Hepatic stellate cell (primary cell): ENCODE results near the gene CIPC.

Experiments used
- DNase-seq: peaks from one replicate; pipeline ENCODE4 v3.0.0; 2011; ENCODE audit warnings: low spot score

CIPC gene

DNA sequence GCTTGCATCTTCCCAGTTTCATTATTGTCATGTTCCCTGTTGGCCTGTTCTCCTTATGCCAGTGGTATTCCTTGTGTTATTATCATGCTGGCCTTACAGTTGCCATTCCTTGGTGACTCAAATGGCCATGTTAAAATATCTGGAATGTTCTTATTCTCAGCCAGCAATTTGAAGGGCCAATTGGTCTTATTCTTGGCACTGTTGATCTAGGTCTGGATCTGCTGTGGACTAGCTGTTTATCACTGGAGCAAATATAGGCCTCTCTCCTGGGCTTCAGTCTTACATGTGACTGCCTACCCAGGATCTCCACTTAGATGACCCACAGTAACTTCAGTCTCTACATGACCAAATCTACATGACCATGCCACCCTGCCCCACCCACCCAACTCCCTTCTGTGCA, 5.4 kb downstream of the CIPC start:
- no peak for DNase-seq

DNA sequence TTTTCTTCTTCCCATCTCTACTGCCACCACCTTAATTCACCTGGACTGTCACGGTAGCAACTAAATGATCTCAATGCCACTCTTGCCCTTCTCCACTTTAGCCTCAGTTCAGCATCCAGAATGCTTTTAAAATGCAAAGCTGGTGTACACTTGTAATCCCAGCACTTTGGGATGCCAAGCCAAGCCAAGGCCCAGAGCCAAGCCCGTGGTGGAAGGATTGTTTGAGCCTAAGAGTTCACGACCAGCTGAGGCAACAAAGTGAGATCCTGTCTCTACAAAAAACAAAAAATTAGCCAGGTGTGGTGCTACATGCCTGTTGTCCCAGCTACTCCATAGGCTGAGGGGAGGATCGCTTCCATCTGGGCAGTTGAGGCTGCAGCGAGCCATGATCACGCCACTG, 5.9 kb downstream of the CIPC start:
- DNase-seq, result no peak

DNA sequence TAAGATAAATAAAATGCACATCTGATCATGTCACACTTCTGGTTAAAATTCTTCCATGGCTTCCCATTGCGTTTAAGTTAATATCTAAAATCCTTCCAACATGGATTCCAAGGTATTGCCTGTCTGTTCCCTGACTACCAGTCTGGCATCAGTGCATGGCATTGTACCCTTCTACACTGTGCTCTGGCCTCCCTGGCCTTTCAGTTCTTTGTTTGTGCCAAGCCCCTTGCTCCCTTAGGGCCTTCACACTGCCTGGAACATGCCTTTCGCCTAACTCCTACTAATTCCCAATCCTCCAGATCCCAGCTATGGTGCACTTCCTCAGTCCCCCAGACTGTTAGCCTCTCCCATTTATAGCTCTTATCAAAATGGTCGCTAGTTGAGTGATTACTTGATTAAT, 6.3 kb downstream of the CIPC start:
- DNase-seq, result no peak

DNA sequence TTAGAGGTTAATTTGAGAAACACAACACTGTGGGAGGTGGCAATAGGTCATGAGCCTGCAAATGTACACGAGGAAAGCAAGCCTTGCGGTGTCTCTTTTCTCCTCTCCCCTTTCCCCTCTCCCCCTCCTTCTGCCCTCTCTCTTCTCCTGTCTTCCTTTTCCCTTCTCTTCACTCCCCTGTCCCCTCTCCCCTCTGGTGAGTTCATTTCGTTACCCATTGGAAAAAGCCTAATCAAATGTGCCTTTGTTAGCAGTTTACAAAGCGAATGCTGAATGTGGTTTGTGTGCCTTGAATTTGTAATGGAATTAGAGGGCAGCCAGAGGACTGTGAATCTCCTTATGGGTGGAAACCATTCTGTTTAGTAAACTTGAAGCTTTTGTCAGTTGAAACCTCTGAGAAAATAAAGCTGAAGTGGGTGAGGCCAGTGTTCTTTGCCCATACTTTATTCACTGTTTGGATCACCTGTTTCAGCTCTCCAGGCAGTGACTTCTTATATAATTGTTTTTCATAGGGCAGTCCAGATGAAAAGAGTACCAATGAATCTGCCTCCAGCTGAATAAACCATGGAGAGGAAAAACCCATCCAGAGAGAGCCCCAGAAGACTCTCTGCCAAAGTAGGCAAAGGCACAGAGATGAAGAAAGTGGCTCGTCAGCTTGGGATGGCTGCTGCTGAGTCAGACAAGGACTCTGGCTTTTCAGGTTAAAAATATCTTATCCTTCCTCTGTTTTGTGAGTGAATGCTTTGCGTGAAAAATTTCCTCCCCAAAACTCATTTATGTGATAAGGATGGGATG, 7.3 kb downstream of the CIPC start:
- DNase-seq, result no peak

DNA sequence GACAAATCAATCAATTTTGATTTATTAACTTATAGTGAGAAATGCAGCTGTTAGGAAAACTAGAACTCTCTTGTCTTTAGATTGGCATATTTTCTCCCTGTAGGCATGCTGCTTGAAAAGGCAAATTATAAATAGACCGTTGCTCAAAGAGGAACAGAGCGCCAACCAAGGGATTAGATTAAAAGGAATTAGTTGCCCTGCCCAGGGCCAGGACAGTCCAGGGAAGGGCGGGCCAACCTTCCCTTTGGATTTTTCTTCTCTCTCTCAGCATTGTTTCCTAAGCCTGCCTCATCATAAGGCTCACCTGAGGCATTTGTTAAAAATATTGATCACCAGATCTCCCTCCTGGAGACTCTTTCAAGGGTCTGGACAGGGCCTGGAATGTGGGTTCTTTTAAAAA, 8.6 kb downstream of the CIPC start:
- DNase-seq, result no peak

DNA sequence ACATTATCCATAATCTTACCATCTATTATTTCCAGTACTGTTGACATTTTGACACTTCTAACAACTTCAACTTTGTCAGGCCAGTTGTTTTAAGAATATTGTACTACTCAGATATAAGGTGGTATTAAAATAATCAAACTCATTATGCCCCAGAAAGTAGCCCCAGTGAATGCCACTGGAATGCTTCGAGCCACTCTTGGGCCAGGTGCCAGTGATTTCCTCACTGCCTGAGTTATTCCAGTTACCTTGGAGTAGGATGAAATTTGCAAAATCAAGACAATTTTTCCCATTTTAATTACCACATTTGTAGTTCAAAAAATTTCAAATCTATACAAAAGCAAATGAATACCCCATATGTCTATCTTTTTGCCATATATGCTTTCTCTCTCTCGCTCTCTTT, 9.2 kb downstream of the CIPC start:
- DNase-seq, result no peak

DNA sequence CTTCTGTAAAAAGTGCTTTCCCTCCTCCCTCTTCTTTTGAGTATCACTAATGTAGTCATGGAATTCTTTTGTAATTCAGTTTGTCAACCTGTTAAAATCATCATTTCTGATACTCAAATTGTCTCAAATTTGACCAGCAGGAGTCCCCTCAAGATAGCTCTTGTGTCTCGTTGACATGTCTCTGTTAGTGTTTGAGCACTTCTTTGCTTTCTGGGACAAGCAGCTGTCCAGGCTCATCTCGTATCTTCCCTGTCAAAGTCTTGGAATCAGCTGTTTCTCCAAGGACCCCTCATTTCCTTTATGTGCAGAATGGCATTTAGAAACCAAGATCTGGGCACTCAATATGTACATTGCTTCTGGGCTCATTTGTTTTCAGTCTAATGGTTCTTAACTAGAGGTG, 10.7 kb downstream of the CIPC start:
- DNase-seq, result no peak

DNA sequence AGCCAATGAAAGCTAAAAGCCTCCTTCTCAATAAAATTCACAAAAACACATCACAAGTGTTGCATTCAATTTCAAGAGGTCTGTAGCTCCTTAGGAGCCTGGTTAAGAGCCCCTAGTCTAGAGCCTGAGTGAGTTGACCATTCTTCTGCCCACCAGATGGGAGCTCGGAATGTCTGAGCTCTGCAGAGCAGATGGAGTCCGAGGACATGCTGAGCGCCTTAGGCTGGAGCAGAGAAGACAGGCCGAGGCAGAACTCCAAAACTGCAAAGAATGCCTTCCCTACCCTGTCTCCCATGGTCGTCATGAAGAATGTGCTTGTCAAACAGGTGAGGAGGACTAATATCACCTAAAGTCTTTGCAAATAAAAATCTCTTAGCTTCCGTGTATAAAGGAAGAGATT, 11.6 kb downstream of the CIPC start:
- no peak for DNase-seq

DNA sequence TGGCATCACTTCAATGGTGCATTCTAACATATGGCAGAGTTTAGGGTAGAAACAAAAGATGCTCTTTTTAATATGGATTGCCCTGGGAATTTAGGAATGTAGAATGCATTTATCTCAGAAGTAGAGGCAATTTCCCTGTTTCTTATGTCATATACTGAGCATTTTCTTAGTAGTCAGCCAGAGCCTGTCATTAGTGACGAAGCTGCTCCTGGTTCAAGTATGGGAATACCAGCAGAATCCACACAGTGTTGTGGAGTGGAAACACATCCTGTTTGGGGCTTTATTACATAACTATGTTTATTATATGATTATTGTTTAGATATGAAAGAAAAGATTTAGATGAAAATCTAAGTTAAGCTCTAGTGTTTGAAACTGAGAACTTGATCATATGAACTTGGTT, 12.2 kb downstream of the CIPC start:
- DNase-seq, result no peak

DNA sequence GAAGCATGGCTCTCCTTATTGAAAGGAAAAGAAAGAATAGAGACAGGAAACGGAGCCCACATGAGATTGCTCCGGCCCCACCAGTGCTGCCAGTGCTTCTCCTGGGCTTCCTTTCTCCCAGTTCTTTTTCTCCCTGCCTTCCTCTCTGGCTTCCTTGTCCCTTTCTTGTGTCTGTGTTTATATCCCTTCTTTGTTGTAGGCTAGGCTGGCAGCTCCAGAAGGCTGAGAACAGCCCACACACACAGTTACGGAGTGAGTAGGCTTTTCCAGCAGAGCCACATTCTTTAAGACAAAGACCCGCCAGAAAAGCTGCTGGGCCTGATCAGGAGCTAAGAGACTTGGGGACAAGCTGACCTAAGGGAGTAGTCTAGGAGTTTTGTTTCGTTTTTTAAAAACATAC, 13.0 kb downstream of the CIPC start:
- no peak for DNase-seq

DNA sequence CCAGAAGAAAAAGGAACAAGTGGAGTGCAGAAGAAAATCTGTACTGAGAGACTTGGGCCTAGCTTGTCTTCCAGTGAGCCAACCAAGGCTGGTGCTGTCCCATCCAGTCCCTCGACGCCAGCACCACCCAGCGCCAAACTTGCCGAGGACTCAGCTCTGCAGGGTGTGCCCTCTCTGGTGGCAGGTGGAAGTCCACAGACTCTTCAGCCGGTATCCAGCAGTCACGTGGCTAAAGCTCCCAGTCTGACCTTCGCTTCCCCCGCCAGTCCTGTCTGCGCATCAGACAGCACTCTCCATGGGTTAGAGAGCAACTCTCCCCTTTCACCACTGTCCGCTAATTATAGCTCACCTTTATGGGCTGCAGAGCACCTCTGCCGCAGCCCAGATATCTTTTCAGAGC, 15.6 kb downstream of the CIPC start:
- DNase-seq, result no peak

DNA sequence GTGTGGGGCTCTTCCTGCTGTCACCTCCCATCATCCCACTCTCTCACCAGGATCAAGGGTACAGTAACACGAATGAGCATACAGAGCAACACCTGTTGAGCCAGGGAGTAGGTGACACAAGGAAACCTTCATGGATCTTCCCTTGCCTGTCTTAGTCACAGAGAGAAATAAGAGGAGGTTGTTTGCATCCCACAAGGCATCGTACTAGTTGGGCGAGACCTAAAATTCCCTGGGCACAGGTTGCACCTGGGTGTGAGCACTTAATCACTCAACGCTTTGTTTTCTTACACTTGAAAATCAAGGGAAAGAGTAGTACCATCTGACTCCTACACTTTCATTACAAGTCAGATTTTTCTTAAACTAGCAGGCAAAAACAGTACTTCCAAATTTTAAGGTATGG, 16.6 kb downstream of the CIPC start:
- DNase-seq, result no peak

DNA sequence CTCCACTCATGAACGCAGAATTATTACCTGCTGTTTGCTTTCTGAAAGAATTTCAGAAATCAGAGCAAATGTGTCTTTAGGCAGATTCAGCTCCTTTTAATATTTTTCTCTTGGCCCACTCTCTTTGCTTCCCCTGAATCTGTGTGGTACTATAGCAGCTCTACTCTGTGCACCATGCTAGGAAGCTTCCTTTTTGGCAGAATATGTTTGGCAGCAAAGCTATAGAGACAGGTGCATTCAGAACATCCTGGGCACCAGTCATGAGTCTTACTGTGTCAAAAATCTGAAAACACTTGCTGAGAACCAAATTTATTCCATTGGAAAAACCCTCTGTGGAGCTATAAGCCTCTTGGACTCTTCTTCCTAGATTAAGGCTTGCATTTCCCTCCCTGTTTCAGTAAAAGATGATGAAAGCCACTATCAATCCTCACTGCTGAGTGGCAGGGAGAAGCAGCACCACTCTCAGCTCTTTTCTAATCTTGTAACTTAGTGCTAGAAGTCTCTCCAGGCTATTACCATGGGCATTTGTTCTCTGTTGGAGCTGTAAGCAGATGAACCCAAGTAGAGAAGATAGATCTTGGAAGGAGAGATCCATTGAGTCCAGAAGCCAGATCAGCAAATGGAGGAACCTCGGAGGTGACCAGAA, 18.2 kb downstream of the CIPC start:
- DNase-seq, result no peak

DNA sequence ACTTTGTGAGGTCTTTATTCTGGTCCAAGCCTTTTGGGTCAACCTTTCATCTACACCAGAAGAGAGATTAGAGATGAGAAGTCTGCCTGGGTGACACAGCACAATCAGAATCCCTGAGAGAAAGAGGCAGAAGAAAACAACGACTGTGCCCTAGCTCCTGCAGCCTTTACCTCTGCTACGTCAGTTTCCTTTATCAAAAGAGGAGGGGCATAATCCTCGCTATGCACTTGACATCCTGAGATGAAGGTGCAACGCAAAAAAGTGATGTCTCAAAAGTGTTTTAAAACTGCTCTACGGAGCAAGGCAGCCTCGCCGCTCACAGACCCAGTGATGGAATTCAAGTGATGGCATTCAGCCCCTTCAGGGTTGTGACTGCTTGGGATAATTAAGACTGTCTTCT, 21.8 kb downstream of the CIPC start:
- DNase-seq, result no peak

DNA sequence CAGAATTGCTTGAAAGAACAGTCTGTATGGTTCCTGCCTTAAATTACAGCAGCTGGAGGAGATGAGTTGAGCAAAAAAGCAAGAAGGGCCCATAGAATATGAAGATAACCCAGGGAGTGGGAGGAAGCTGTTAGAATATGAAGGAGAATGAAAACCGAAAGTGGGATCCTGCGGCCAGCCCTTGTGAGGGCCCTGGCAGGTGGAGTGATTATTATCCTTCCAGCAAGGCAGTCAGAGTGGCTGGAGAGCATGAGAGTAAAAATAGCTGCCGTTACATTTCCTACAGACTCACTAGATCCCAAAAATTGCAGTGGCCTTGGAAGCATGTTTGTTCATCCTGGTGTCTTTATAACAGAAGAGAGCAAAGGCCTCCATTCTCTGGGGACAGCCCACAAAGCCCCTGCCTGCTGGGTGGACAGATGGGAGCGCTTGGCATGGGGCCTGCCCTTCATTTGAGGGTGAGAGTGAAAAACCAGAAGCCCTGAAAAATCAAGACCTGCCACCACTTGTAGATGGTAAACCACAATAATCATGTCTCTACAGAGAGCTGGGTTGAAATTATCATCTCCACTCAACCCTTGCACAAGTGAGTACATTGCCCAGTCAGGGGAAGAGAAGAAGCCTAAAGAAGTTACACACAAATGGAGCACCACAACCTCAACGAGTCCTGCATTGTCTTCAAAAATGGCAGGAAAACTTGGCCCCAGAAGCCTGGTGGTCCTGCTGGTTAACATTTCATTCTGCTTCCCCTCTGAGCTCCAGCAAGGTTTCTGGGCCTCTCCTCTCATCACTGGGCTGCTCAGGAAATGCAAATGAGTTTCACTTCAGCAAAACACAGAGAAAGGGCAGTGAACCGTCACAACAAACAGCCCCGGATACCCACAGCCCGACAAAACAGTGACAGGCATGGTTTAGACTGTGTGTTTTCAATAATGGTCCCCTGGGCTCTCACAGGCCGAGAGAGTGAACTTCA, 23.0 kb downstream of the CIPC start:
- no peak for DNase-seq

DNA sequence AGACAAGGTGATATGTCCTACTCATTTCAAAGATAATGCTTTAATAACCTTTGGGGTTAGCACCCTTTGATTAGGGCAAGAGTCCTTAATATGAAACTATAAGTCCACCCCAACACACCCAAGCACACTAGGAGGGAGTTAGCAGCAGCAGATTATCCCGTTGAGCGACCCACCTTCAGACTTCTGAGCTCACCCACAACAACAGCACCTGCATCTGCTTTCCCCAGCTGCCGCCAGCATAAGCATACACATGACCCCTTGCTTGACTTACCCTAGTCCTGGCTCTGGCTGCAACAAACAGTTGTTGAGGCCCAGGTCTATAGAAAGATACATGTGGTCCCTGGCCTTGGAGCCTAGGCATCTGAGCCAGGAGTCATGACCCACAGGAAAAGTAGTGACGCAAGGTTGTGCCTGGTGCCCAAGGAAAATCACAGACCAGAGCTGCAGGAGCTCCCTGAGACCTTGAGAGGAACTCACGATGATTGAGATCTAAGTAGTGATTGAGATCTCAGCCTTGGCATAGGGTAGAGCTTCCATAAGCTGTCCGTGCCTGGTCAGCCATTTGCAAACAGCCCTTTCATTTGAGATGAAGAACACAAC, 24.6 kb downstream of the CIPC start:
- DNase-seq, result no peak

DNA sequence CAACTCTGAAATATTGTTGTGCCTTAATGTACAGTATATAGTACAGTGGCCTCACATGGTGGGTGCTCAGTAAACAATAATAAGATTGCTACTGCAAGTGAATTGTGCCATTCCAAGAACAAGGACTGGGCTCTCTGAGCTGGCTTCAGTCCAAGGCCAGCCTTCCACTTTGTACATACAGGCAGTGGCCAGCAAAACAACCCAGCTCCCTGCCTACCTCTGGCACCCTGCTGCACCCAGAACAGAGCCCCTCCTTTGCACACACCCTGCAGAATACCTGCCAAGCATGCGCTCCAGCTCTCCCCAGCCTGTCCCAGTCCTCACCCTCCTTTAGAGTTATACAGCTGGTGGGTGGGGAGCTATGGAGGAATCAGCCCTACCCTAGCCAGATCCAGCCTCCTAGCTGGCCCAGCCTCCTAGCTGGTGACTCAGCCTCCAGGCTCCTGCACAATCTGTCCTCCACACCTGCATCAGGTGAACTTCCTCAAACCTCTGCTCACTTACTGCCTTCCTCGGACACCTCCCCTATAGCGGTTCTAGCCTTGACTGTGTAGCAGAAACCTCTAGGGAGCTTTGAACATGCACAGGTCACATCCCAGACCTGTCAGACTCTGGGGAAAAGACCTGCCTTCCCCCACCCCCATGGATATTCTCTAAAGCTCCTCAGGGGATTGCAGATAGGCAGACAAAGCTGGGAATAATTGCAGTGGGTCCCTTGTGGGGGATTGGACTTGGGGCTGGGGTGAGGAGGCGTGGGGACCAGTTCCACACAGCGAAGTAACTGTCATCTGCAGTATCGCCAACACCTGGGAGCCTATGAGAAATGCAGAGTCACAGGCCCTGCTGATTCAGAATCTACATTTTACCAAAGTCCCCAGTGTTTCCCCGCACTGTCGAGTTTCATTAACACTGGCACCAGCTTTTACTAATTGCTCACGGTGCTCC, 25.6 kb downstream of the CIPC start:
- DNase-seq, result no peak

DNA sequence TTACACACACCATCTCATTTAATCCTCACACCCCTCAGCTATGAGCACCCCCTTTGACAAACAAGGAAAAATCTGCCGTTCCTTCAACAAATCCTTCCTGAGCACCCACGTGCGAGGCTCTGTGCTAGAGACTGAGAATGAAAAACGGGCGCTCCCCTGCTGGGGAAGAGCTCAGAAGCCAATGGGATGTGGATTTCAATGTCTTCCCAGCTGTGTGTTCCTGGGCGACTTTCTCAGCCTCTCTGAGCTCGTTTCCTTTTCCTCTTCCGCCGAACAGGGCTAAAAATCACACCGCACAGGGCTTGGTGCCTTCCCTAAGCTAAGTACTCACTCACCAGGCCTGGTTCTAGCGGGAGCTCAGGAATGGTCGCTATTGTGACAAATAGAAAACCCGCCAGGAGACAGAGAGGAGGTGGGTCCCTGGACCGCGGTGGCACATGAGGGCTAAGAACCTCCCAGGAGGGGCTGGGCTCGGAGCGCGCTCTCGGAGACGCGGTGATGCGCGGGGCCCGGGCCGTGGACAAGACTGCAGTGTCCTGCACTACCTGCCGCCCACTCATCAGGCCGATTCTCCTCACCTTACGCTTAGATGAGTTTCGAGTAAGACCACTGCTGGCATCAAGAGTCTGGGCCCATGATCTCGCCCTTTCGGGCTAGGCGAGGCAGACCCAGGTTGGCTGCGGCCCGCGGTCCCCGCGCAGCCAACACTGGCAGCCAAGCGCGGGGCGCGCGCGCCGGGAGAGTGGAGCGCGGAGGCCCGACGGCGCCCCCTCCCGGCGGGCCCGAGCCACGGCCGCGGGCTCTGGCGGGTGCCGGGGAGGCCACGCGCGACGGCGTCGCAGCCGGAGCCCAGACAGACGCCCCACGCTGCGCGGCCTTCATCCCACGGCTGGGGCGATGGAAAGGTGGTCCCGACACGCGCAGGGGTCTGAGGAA, 26.6 kb downstream of the CIPC start:
- DNase-seq, result peak; percentile 42

DNA sequence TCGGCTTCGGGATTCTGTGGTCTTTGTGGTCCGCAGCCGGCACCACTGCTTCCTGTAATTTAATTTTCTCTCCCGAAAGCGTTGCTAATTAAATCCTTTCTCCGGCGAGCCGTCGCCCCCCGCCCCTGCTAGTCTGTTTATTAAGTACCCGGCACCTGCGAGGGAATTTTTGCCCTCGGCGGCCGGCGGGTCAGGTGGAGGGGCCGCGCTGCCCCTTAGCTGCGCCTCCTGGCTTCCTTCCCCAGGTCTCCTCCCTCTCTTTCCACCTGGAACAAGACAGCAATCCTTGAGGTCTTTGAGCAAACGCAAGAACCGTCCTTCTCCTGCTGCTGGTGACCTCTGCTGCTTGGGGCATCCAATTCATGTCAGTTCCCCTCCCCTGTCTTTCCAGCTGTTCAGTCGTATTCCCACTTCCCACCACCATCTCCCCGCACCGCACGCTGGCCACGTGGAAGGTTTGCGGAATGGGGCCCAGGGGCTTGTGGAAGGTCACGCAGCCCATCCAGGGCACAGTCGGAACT, 27.3 kb downstream of the CIPC start:
- no peak for DNase-seq

DNA sequence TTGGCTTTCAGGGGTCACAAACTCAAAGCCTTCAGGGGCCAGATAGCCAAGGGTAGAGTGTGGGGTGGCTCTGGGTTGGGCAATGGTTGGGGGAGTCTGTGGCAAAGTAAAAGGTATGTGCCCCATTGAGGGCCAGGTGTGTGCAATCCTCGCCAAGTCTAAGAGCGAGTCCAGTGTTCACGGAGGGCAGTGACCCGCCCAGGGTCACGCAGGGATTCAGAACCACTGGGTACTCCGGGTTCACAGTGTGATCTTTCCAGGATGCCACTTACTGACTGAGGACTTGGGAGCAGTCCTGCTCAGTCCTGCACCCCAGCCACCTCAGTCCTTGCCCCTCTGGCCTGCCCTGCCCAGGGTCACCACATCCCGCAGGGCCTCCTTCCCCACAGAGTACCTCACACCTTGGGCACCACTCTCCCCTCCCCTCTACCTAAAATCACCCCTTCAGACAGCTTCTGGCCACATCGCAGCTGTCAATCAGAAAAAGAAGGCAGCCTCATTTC, 27.8 kb downstream of the CIPC start:
- DNase-seq, result no peak
